HG03066 (cell line): ENCODE data around the gene SNX25.
"Not testable (repeated sequence)": the region's sequence is repeated elsewhere in the genome, so short reads cannot be mapped to it uniquely, and the experiment has no call there.

ENCODE experiments used
- ATAC-seq: cut with Tn5 transposase; IDR thresholded peaks from one replicate; pipeline ENCODE4 v1.9.1; 2021; ENCODE audit warnings: low read depth; ENCODE audit not compliant: unreplicated experiment

The SNX25 gene

DNA sequence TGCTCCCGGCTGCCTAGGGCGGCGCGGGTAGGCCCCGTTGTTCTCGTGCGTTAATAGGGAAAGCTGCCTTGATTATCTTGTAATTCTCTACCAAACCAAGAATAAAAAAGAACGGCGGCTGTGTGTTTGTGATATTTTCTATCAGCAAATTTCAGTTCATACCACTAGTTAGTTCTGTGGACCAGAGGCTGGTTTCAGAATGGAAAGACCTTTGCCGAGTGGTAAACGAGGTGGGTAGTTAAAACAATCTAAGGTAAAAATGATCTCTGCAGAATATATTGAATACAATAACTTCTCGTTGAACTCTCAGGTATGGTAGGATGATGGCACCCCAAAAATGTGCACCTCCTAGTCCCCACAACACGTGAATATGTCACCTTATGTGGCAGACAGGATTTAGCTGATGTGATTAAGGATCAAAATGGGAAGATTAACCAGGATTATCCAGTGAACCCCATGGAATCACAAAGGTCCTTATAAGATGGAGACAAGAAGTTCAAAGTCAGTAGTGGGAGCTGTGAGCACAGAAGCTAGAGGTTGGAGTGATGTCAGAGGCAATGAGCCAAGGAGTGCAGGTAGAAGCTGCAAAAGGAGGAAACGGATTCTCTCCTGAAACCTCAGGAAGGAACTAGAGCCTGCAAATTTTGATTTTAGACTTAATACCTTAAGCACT lies 5.0 kb upstream of the SNX25 start:
- ATAC-seq, result no peak

DNA sequence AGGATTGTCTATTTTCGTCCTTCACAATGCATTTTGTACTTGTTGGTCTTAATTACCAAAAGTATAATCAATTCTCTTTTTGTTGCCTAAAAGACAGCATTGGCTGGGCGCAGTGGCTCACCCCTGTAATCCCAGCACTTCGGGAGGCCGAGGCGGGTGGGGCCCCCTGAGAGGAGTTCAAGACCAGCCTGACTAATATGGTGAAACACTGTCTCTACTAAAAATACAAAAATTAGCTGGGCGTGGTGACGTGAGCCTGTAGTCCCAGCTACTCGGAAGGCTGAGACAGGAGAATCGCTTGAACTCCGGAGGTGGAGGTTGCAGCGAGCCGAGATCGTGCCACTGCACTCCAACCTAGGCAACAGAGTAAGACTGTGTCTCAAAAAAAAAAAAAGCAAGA lies 4.3 kb upstream of the SNX25 start:
- not testable (repeated sequence) for ATAC-seq

DNA sequence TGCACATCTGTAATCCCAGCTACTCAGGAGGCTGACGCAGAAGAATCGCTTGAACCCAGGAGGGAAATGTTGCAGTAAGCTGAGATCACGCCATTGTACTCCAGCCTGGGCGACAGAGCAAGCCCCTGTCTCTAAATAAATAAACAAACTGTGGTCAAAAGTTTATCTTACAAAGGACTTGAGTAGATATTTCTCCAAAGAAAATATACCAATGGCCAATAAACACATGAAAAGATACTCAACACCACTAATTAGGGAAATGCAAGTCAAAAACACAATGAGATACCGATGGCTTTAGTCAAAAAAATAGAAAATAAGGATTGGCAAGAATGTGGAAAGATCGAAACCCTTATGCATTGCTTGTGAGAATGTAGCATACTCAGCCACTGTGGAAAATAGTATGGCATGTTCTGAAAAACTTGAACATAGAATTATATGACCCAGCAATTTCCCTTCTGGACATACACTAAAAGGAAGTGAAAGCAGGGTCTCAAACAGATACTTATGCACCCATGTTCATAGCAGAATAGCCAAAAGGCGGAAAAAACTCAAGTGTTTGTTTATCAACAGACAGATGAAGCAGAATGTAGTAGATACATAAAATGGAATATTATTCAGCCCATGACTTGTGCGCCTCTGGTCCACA lies 3.6 kb upstream of the SNX25 start:
- ATAC-seq, result no peak

- ATAC-seq, result no peak
Measured at GRCh38 chr4:185207466-185207865, 1.9 kb upstream of the SNX25 start.

DNA sequence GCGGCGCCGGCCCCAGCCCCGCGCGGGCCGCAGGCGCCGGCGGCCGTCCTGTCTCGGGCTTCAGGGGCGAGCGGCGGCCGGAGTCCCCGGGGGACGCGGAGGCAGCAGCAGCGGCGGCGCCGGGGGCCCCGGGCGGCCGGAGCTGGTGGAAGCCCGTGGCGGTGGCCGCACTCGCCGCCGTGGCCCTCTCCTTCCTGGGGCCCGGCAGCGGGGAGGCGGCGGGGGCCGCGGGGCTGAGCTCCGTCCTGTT lies 379 bp downstream of the SNX25 start:
- peak; percentile 3 for ATAC-seq

- ATAC-seq, result peak; percentile 5
Measured at GRCh38 chr4:185210102-185210981, 944 bp downstream of the SNX25 start.

DNA sequence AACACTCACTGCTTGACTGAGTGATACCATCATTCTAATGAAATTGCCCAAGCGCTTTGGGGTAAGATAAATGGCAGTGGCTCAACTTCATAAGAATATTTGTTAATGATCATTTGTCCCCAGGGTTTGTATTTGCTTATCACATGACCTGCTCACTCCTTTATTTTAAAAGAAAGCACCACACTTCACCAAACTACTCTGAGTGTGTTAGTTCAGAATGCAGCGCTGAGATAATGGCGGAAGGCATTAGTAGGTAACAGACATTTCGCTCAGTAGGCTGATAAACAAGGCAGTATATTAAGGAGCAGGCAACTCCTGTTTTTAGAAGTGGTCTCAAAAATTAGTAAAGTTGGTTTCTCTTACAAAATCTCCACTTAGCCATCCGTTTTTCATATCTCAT lies 1.6 kb downstream of the SNX25 start:
- no peak for ATAC-seq

- ATAC-seq, result no peak
Measured at GRCh38 chr4:185211641-185212040, 2.2 kb downstream of the SNX25 start.

- no peak for ATAC-seq
Measured at GRCh38 chr4:185212581-185212980, 3.2 kb downstream of the SNX25 start.

GRCh38 chr4:185213877-185214276 lies 4.5 kb downstream of the SNX25 start:
- ATAC-seq, result peak; percentile 44

GRCh38 chr4:185215261-185215660 lies 5.9 kb downstream of the SNX25 start:
- no peak for ATAC-seq

- no peak for ATAC-seq
Measured at GRCh38 chr4:185217408-185217975, 8.1 kb downstream of the SNX25 start.

DNA sequence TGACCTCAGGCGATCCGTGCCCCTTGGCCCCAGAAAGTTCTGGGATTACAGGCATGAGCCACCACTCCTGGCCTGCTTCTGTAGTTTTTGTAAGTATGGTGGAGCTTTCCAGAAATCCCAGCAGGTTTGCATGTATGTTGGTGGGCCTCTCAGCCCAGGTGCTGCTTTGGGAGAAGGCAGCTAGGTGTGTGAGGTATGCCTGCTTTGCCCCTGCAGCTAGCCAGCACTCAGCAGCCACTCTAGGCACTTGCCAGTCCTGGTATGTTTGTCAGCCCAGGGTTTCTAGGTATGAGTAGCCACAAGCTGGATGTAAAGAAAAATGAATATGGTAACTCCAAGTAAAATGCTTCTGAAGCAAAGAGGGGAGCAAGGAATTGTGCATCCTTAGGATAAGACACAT lies 8.9 kb downstream of the SNX25 start:
- no peak for ATAC-seq

GRCh38 chr4:185219551-185220344 lies 10.3 kb downstream of the SNX25 start:
- peak; percentile 83 for ATAC-seq

DNA sequence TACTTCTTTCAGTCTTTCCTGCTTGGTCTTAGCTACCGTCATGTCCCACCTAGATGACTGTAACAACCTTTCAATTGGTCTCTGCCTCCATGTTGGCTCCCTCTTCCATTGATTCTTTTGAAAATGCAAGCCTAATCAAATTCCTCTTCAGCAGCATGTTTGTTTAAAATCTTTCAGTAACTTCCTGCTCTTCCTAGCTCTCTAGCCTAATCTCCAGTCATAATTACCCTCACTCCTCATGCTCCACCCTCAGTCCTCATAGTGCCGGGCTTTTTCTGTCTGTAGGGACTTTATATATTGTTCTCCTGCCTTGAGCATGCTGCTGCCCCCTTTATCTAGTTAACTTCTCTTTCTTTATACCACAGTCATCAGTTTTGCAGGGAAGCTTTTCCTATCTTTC lies 12.1 kb downstream of the SNX25 start:
- no peak for ATAC-seq

DNA sequence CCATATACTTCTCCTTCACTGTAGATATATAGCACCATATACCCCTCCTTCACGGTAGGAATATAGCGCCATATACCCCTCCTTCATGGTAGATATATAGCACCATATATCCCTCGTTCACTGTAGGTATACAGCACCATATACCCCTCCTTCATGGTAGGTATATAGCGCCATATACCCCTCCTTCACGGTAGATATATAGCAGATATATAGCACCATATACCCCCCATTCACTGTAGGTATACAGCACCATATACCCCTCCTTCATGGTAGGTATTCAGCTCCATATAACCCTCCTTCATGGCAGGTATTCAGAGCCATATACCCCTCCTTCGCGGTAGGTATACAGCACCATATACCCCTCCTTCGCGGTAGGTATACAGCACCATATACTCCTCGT lies 12.5 kb downstream of the SNX25 start:
- ATAC-seq, result no peak

- ATAC-seq, result no peak
Measured at GRCh38 chr4:185222598-185222997, 13.2 kb downstream of the SNX25 start.

- no peak for ATAC-seq
Measured at GRCh38 chr4:185224597-185224996, 15.2 kb downstream of the SNX25 start.

- ATAC-seq, result no peak
Measured at GRCh38 chr4:185225940-185226339, 16.5 kb downstream of the SNX25 start.

- ATAC-seq, result no peak
Measured at GRCh38 chr4:185227131-185227551, 17.7 kb downstream of the SNX25 start.
